ENCODE measurements around the gene KCNJ6.
A peak's percentile ranks its signal among the peaks of the same experiment; 100 is the strongest.

The KCNJ6 gene

GRCh38 chr21:37870221-37870620 lies 46.0 kb downstream of the KCNJ6 start:
- intact Hi-C loops (cut with DNase I) = no loop called here
- peak in 1 of 42 donors; percentile 17 for DNase-seq

- no peak for DNase-seq
- intact Hi-C loops (cut with DNase I) = no loop called here
These were observed 46.6 kb downstream of the KCNJ6 start for GRCh38 chr21:37869661-37870060.

- intact Hi-C loops (cut with DNase I) = no loop called here
- peak in 1 of 42 donors; percentile 17 for DNase-seq
These were observed 47.6 kb downstream of the KCNJ6 start for GRCh38 chr21:37868446-37869295.

GRCh38 chr21:37866027-37866426 lies 50.2 kb downstream of the KCNJ6 start:
- intact Hi-C loops (cut with DNase I) = no loop called here
- peak in 6 of 42 donors; percentile 4 to 41 (median 18) for DNase-seq

- intact Hi-C loops (cut with DNase I) = no loop called here
- DNase-seq = peak in 1 of 42 donors; percentile 21
These were observed 51.1 kb downstream of the KCNJ6 start for GRCh38 chr21:37865156-37865555.

- intact Hi-C loops (cut with DNase I) = no loop called here
- peak in 1 of 42 donors; percentile 33 for DNase-seq
These were observed 52.4 kb downstream of the KCNJ6 start for GRCh38 chr21:37863842-37864241.

- peak in 7 of 42 donors; percentile 5 to 40 (median 8) for DNase-seq
- intact Hi-C loops (cut with DNase I) = no loop called here
These were observed 53.7 kb downstream of the KCNJ6 start for GRCh38 chr21:37862536-37862935.

- intact Hi-C loops (cut with DNase I) = no loop called here
- no peak for DNase-seq
These were observed 54.7 kb downstream of the KCNJ6 start for GRCh38 chr21:37861561-37861960.

GRCh38 chr21:37860416-37860815 lies 55.8 kb downstream of the KCNJ6 start:
- DNase-seq = no peak
- intact Hi-C loops (cut with DNase I) = no loop called here

- DNase-seq = no peak
- intact Hi-C loops (cut with DNase I) = no loop called here
These were observed 60.3 kb downstream of the KCNJ6 start for GRCh38 chr21:37855647-37856625.

GRCh38 chr21:37855271-37855646 lies 61.0 kb downstream of the KCNJ6 start:
- no peak for DNase-seq
- intact Hi-C loops (cut with DNase I) = no loop called here

GRCh38 chr21:37849506-37850102 lies 66.7 kb downstream of the KCNJ6 start:
- intact Hi-C loops (cut with DNase I) = no loop called here
- DNase-seq = no peak

- intact Hi-C loops (cut with DNase I) = no loop called here
- DNase-seq = no peak
These were observed 67.4 kb downstream of the KCNJ6 start for GRCh38 chr21:37848721-37849490.

GRCh38 chr21:37845535-37845934 lies 70.7 kb downstream of the KCNJ6 start:
- DNase-seq = no peak
- intact Hi-C loops (cut with DNase I) = no loop called here

GRCh38 chr21:37843191-37843590 lies 73.1 kb downstream of the KCNJ6 start:
- DNase-seq = no peak
- intact Hi-C loops (cut with DNase I) = no loop called here

GRCh38 chr21:37842163-37842919 lies 73.9 kb downstream of the KCNJ6 start:
- intact Hi-C loops (cut with DNase I) = no loop called here
- no peak for DNase-seq

GRCh38 chr21:37837381-37837780 lies 78.9 kb downstream of the KCNJ6 start:
- no peak for DNase-seq
- intact Hi-C loops (cut with DNase I) = no loop called here

- intact Hi-C loops (cut with DNase I) = no loop called here
- no peak for DNase-seq
These were observed 80.8 kb downstream of the KCNJ6 start for GRCh38 chr21:37835481-37835880.
